ACC112 (cell line): ENCODE measurements around the gene TMBIM6.

Experiments
- H2AFZ ChIP-seq: fragments of 200-600 bp; sonication (generic); one replicate; pipeline ENCODE4 v1.6.0; 2017; ENCODE audit warnings: antibody characterized with exemption, low read length; ENCODE audit not compliant: unreplicated experiment
- H3K27ac ChIP-seq: fragments of 200-600 bp; sonication (generic); 2 replicates; pipeline ENCODE4 v1.5.1; 2014; ENCODE audit warnings: low read depth, mild to moderate bottlenecking, antibody characterized with exemption, low read length, moderate library complexity
- H3K27me3 ChIP-seq: fragments of 200-600 bp; sonication (generic); 2 replicates; pipeline ENCODE4 v1.6.1; 2014; ENCODE audit warnings: mild to moderate bottlenecking, antibody characterized with exemption, low read length, moderate library complexity, mixed read lengths; ENCODE audit not compliant: insufficient read depth
- H3K36me3 ChIP-seq: fragments of 200-600 bp; sonication (generic); 2 replicates; pipeline ENCODE4 v1.6.1; 2016; ENCODE audit warnings: mild to moderate bottlenecking, antibody characterized with exemption, low read length, moderate library complexity, mixed read lengths; ENCODE audit not compliant: insufficient read depth
- H3K4me1 ChIP-seq: fragments of 200-600 bp; sonication (generic); one replicate; pipeline ENCODE4 v1.6.1; 2016; ENCODE audit warnings: low read length, mixed read lengths; ENCODE audit not compliant: insufficient read depth, unreplicated experiment, control insufficient read depth
- H3K4me3 ChIP-seq: fragments of 200-600 bp; sonication (generic); 2 replicates; pipeline ENCODE4 v1.5.1; 2014; ENCODE audit warnings: mild to moderate bottlenecking, low read depth, low read length
- H3K79me2 ChIP-seq: fragments of 200-600 bp; sonication (generic); one replicate; pipeline ENCODE4 v1.6.0; 2016; ENCODE audit warnings: low read length; ENCODE audit not compliant: control insufficient read depth, unreplicated experiment, insufficient read depth

The TMBIM6 gene

GRCh38 chr12:49740930-49741881, at the start of gene TMBIM6:
Gene TMBIM6 (plus strand): TSS chr12:49741557. CDS start chr12:49752494, 10,937 bp downstream.
- H3K36me3 ChIP-seq = peaks cover 9% of the 10 kb centered on the region; the same call in 1 of the 2 replicates
- H3K4me1 ChIP-seq = peaks cover 20% of the 10 kb centered on the region
- no peaks in the 10 kb centered on the region for H3K27me3 ChIP-seq
- peaks cover 44% of the 10 kb centered on the region for H3K79me2 ChIP-seq
- H3K4me3 ChIP-seq = peak within 1 kb of the TSS; percentile 98
- peak within 1 kb of the TSS; percentile 94 for H3K27ac ChIP-seq
- H2AFZ ChIP-seq = peak within 1 kb of the TSS; percentile 89

GRCh38 chr12:49692851-49693250, 48.5 kb upstream of the TMBIM6 start:
- Histone ChIP-seq H3K79me2 (peaks cover 71% of the 10 kb centered on the region), H3K27me3 (no peaks in the 10 kb centered on the region), H3K27ac (no peak overlapping the region), H2AFZ (no peak overlapping the region), H3K4me3 (no peak overlapping the region), H3K4me1 (peaks cover 9% of the 10 kb centered on the region), H3K36me3 (no peaks in the 10 kb centered on the region)

- H3K36me3 ChIP-seq = no peaks in the 10 kb centered on the region
- H3K4me3 ChIP-seq = no peak overlapping the region
- H2AFZ ChIP-seq = no peak overlapping the region
- no peaks in the 10 kb centered on the region for H3K27me3 ChIP-seq
- H3K27ac ChIP-seq = no peak overlapping the region
- H3K79me2 ChIP-seq = peaks cover 68% of the 10 kb centered on the region
- peaks cover 19% of the 10 kb centered on the region for H3K4me1 ChIP-seq
Observed at GRCh38 chr12:49693931-49694444, 47.4 kb upstream of the TMBIM6 start.

- H3K27ac ChIP-seq = no peak overlapping the region
- no peaks in the 10 kb centered on the region for H3K36me3 ChIP-seq
- H3K4me1 ChIP-seq = peaks cover 26% of the 10 kb centered on the region
- no peak overlapping the region for H2AFZ ChIP-seq
- peaks cover 57% of the 10 kb centered on the region for H3K79me2 ChIP-seq
- H3K4me3 ChIP-seq = no peak overlapping the region
- H3K27me3 ChIP-seq = no peaks in the 10 kb centered on the region
Observed at GRCh38 chr12:49696723-49697122, 44.6 kb upstream of the TMBIM6 start.

- Histone ChIP-seq H2AFZ (no peak overlapping the region), H3K36me3 (no peaks in the 10 kb centered on the region), H3K4me3 (no peak overlapping the region), H3K4me1 (peaks cover 37% of the 10 kb centered on the region), H3K27me3 (no peaks in the 10 kb centered on the region), H3K79me2 (peaks cover 64% of the 10 kb centered on the region), H3K27ac (no peak overlapping the region)
Observed at GRCh38 chr12:49697808-49698207, 43.5 kb upstream of the TMBIM6 start.

GRCh38 chr12:49698619-49699545, 42.5 kb upstream of the TMBIM6 start:
- peak overlapping the region; percentile 26 for H3K4me3 ChIP-seq
- H2AFZ ChIP-seq = no peak overlapping the region
- H3K36me3 ChIP-seq = no peaks in the 10 kb centered on the region
- H3K4me1 ChIP-seq = peaks cover 47% of the 10 kb centered on the region
- no peaks in the 10 kb centered on the region for H3K27me3 ChIP-seq
- peak overlapping the region; percentile 74 for H3K27ac ChIP-seq
- peaks cover 71% of the 10 kb centered on the region for H3K79me2 ChIP-seq

GRCh38 chr12:49702009-49702408, 39.3 kb upstream of the TMBIM6 start:
- peak overlapping the region; percentile 86; the same call in 1 of the 2 replicates for H3K27ac ChIP-seq
- peaks cover 59% of the 10 kb centered on the region for H3K4me1 ChIP-seq
- H3K36me3 ChIP-seq = no peaks in the 10 kb centered on the region
- H2AFZ ChIP-seq = no peak overlapping the region
- no peak overlapping the region for H3K4me3 ChIP-seq
- peaks cover 74% of the 10 kb centered on the region for H3K79me2 ChIP-seq
- no peaks in the 10 kb centered on the region for H3K27me3 ChIP-seq

- no peaks in the 10 kb centered on the region for H3K27me3 ChIP-seq
- H3K36me3 ChIP-seq = no peaks in the 10 kb centered on the region
- peak overlapping the region; percentile 40; the same call in 1 of the 2 replicates for H3K4me3 ChIP-seq
- peaks cover 67% of the 10 kb centered on the region for H3K79me2 ChIP-seq
- H2AFZ ChIP-seq = no peak overlapping the region
- H3K4me1 ChIP-seq = peaks cover 59% of the 10 kb centered on the region
- H3K27ac ChIP-seq = peak overlapping the region; percentile 86
Observed at GRCh38 chr12:49702676-49703215, 38.6 kb upstream of the TMBIM6 start.

GRCh38 chr12:49703647-49704137, 37.7 kb upstream of the TMBIM6 start:
- no peaks in the 10 kb centered on the region for H3K27me3 ChIP-seq
- H3K36me3 ChIP-seq = no peaks in the 10 kb centered on the region
- H3K4me3 ChIP-seq = peak overlapping the region; percentile 40
- no peak overlapping the region for H2AFZ ChIP-seq
- peak overlapping the region; percentile 86 for H3K27ac ChIP-seq
- H3K79me2 ChIP-seq = peaks cover 60% of the 10 kb centered on the region
- peaks cover 53% of the 10 kb centered on the region for H3K4me1 ChIP-seq
